Hepatocyte (in vitro differentiated cells): ENCODE results near the gene SNTB2. TPM values are rescaled to one million over a fixed set of nuclear protein-coding genes. Genes with fewer than 3 reads are reported as not detected.

Source experiments
- DNase-seq: peaks from one replicate; pipeline ENCODE4 v3.0.0-alpha.2; 2016; ENCODE audit warnings: low spot score
- H2AFZ ChIP-seq: fragments of 200-600 bp; sonication (generic); 2 replicates; pipeline ENCODE4 v1.6.0; 2016; ENCODE audit warnings: antibody characterized with exemption, mild to moderate bottlenecking
- H3K27ac ChIP-seq: fragments of 200-600 bp; sonication (generic); 2 replicates; pipeline ENCODE4 v1.5.1; 2016; ENCODE audit warnings: mild to moderate bottlenecking
- H3K27me3 ChIP-seq: fragments of 200-600 bp; sonication (generic); 2 replicates; pipeline ENCODE4 v1.6.1; 2016
- H3K36me3 ChIP-seq: fragments of 200-600 bp; sonication (generic); replicated peaks from 2 replicates; pipeline ENCODE4 v1.5.1; 2016; ENCODE audit warnings: low read depth; ENCODE audit not compliant: insufficient read depth
- H3K4me1 ChIP-seq: fragments of 200-600 bp; sonication (generic); 2 replicates; pipeline ENCODE4 v1.5.1; 2016; ENCODE audit warnings: mild to moderate bottlenecking, moderate library complexity; ENCODE audit not compliant: insufficient read depth
- H3K4me2 ChIP-seq: fragments of 200-600 bp; sonication (generic); 2 replicates; pipeline ENCODE4 v1.6.0; 2016
- H3K4me3 ChIP-seq: fragments of 200-600 bp; sonication (generic); 2 replicates; pipeline ENCODE4 v1.5.1; 2016; ENCODE audit warnings: mild to moderate bottlenecking
- H3K79me2 ChIP-seq: fragments of 200-600 bp; sonication (generic); 2 replicates; pipeline ENCODE4 v1.6.0; 2017; ENCODE audit warnings: mild to moderate bottlenecking
- H3K9me2 ChIP-seq: fragments of 200-600 bp; sonication (generic); replicated peaks from 2 replicates; pipeline ENCODE4 v1.6.0; 2017; ENCODE audit warnings: mild to moderate bottlenecking; ENCODE audit not compliant: insufficient read depth
- H3K9me3 ChIP-seq: fragments of 200-600 bp; sonication (generic); 2 replicates; pipeline ENCODE4 v1.5.1; 2016; ENCODE audit warnings: low read depth, mild to moderate bottlenecking
- H4K20me1 ChIP-seq: fragments of 200-600 bp; sonication (generic); 2 replicates; pipeline ENCODE4 v1.6.0; 2016; ENCODE audit warnings: mild to moderate bottlenecking; ENCODE audit not compliant: insufficient read depth, poor library complexity, severe bottlenecking
- CTCF ChIP-seq: fragments of 200-600 bp; sonication (generic); IDR thresholded peaks from 2 replicates; pipeline ENCODE4 v1.5.1; 2016; ENCODE audit warnings: antibody characterized with exemption, mild to moderate bottlenecking; ENCODE audit not compliant: poor library complexity
- EZH2 ChIP-seq: fragments of 200-600 bp; sonication (generic); IDR thresholded peaks from 2 replicates; pipeline ENCODE4 v1.6.1; 2016; ENCODE audit warnings: antibody characterized with exemption, mild to moderate bottlenecking, borderline replicate concordance
- EZH2phosphoT487 ChIP-seq: fragments of 200-600 bp; sonication (generic); IDR thresholded peaks from one replicate; pipeline ENCODE4 v1.6.1; 2018; ENCODE audit warnings: antibody characterized with exemption, mild to moderate bottlenecking, low read depth, moderate library complexity; ENCODE audit not compliant: unreplicated experiment, severe bottlenecking
- WGBS: methylation state at CpG from one replicate; pipeline ENCODE4 v1.1.6; 2016; ENCODE audit warnings: low lambda C conversion rate; ENCODE audit errors: missing lambda C conversion rate; 5-methylcytosine and 5-hydroxymethylcytosine counted together
- polyA plus RNA-seq: library from polyadenylated mRNA; unstranded; fragments of >200 nt; fragmentation: Nextera tagmentation; extraction: Ambion mirVana; gene quantifications from 2 replicates; pipeline ENCODE4 v1.2.1, GENCODE V29; 2016
- total RNA-seq: library from RNA; depleted of rRNA; stranded (reverse); fragments of >200 nt; gene quantifications from 2 replicates; pipeline ENCODE4 v1.2.3, GENCODE V29; 2014

SNTB2 gene
- total and polyA plus RNA-seq, 2 experiments from 2014 or later, result 21.5 to 36.7 TPM

- Histone ChIP-seq H3K36me3 (no peaks in the 10 kb centered on the region), H3K27me3 (no peaks in the 10 kb centered on the region), H3K9me3 (no peaks in the 10 kb centered on the region), H4K20me1 (no peaks in the 10 kb centered on the region), H3K79me2 (peaks cover 52% of the 10 kb centered on the region), H3K27ac (no peak overlapping the region), H2AFZ (no peak overlapping the region), H3K9me2 (no peaks in the 10 kb centered on the region), H3K4me1 (peaks cover 3% of the 10 kb centered on the region), H3K4me2 (no peak overlapping the region), H3K4me3 (no peak overlapping the region)
- DNase-seq, result no peak
- WGBS, result 87% methylated on average over 4 of the region's 4 CpGs
- TF ChIP-seq CTCF (no peak), EZH2phosphoT487 (no peak), EZH2 (no peak)
Measured at GRCh38 chr16:69241926-69242325, 55.0 kb downstream of the SNTB2 start.

GRCh38 chr16:69243479-69243878 lies 56.5 kb downstream of the SNTB2 start:
- TF ChIP-seq CTCF (no peak), EZH2 (no peak), EZH2phosphoT487 (no peak)
- no peak overlapping the region for H3K4me2 ChIP-seq
- 77% methylated on average over 2 of the region's 2 CpGs for WGBS
- no peak overlapping the region for H3K27ac ChIP-seq
- H3K4me1 ChIP-seq, result peaks cover 3% of the 10 kb centered on the region
- no peaks in the 10 kb centered on the region for H3K27me3 ChIP-seq
- H3K79me2 ChIP-seq, result peaks cover 51% of the 10 kb centered on the region
- no peaks in the 10 kb centered on the region for H3K36me3 ChIP-seq
- no peaks in the 10 kb centered on the region for H3K9me2 ChIP-seq
- no peak overlapping the region for H3K4me3 ChIP-seq
- H2AFZ ChIP-seq, result no peak overlapping the region
- no peak for DNase-seq
- H3K9me3 ChIP-seq, result no peaks in the 10 kb centered on the region
- H4K20me1 ChIP-seq, result no peaks in the 10 kb centered on the region

- H3K4me2 ChIP-seq, result no peak overlapping the region
- H3K9me3 ChIP-seq, result no peaks in the 10 kb centered on the region
- no peaks in the 10 kb centered on the region for H4K20me1 ChIP-seq
- H3K79me2 ChIP-seq, result peaks cover 43% of the 10 kb centered on the region
- H2AFZ ChIP-seq, result no peak overlapping the region
- H3K4me3 ChIP-seq, result no peak overlapping the region
- no peak overlapping the region for H3K27ac ChIP-seq
- no peaks in the 10 kb centered on the region for H3K36me3 ChIP-seq
- no peaks in the 10 kb centered on the region for H3K27me3 ChIP-seq
- DNase-seq, result no peak
- peaks cover 3% of the 10 kb centered on the region for H3K4me1 ChIP-seq
- H3K9me2 ChIP-seq, result no peaks in the 10 kb centered on the region
- TF ChIP-seq EZH2phosphoT487 (no peak), CTCF (no peak), EZH2 (no peak)
- WGBS, result 76% methylated on average over 1 of the region's 1 CpG
Measured at GRCh38 chr16:69244336-69244735, 57.4 kb downstream of the SNTB2 start.

- Histone ChIP-seq H3K27me3 (no peaks in the 10 kb centered on the region), H3K27ac (no peak overlapping the region), H3K9me2 (no peaks in the 10 kb centered on the region), H3K4me3 (no peak overlapping the region), H4K20me1 (no peaks in the 10 kb centered on the region), H3K36me3 (no peaks in the 10 kb centered on the region), H3K4me1 (no peaks in the 10 kb centered on the region), H3K4me2 (no peak overlapping the region), H3K79me2 (peaks cover 28% of the 10 kb centered on the region), H3K9me3 (no peaks in the 10 kb centered on the region), H2AFZ (no peak overlapping the region)
- TF ChIP-seq EZH2 (no peak), EZH2phosphoT487 (no peak), CTCF (no peak)
- DNase-seq, result no peak
- WGBS, result 97% methylated on average over 3 of the region's 3 CpGs
Measured at GRCh38 chr16:69250081-69250480, 63.1 kb downstream of the SNTB2 start.
